ENCODE data around the gene CRIM1.

Gene CRIM1

DNA sequence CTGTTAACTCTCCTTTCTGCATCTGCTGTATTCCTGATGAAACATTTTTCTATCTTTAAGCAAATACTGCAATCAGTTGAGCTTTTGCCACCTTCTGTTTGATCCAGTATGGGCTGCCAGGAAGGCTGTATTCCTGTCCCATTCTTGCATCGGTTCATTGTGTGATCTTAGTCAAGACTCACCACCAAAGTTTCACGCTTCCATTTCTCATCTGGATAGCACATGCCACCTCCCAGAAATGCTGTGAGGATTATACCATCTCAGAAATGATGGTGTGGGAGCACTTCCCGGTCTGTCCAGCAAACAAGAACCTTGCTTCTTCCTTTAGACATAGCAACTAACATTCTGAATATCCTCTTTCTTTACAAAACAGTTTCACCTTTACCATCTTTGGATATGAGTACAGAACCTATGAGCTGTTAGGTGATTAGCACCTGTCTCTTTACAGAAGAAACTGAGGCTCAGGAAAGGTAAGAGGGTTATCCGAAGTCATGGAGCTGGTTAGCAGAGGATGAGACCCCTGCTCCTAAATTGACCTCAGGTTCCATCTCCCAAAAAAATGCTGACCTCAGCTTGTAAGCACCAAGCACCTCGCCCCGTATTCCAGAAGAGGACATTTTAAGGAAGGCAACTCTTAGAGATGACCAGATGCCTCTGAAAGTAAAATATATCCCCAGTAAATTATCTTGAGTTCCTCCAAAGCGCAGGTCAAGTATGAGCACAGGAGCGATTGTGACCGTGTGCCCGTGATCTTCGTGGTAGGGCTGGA, 185.6 kb downstream of the CRIM1 start:
- FAIRE-seq (no peak), DNase-seq (ENCODE audit: insufficient read length, low spot score) (no peak)

DNA sequence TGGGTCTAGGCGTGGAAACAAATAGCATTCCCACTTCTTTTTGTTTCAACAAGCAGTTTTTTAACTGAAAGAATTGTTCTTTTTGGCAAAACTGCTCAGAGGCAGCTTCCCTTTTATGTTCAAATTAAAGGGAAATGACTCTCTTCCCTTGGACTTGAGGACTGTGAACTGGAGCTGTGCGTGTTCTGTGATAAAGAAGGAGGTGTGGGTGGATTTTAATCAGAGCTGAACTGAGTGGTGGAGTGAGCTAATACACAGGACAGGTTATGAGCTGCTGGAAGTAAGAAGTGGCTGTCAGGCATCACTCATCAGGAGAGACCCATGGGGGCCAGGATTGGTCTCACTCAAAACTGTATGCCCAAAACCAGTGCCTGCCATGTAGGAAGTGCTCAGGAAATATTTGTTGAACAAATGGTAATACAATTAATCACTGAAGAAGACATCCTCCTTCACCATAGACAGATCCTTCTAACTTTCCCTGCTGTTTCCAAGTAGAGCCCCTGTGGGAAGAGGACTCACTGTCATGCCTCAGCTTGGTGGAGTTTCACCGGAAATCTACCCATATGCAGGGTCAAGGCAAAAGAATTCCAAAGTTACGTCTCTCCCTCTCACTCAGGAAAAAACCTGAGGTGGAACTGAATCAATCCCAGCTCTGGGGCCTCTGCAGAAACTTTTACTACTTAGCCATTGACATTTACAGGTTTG, 186.5 kb downstream of the CRIM1 start:
- FAIRE-seq = no peak

DNA sequence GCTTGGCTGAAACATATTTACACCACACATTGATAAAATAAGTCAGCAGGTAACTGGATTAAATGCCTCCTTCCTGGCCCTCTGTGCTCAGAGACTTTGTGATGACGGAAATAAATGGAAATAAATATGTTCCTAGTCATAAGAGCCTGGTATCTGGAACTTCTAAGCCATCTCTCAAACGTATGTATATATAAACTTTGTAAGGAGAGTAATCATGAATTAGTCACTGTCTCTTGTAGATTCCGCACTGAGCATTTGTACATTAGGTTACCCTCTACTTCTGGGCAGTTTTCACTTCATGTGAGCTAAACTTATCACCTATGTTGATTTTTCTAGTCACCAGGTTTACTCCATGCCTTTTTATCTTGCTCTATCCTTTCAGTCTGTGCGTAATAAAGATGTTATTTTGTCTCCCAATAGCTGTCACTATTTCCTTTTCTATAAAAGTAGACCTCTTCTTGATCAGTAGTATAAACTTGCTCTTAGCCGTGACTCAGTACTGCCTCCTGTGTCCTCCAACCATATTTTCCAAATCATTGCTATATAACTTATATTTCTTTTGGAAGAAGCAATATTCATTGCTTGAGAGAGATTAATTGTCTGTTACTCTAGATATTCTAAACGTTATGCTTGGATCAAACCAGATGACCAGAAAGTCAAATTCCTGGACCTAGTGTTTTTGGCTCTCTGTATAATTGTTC, 189.2 kb downstream of the CRIM1 start:
- FAIRE-seq (no peak), DNase-seq (ENCODE audit: insufficient read length, low spot score) (no peak)

More for the DNA sequence above, 186.5 kb downstream of the CRIM1 start:
- no peak for DNase-seq (ENCODE audit: insufficient read length, low spot score)

GRCh38 chr2:36545871-36546416, 190.4 kb downstream of the CRIM1 start:
- FAIRE-seq (no peak), DNase-seq (ENCODE audit: insufficient read length, low spot score) (no peak)

- FAIRE-seq (peak; percentile 46), DNase-seq (ENCODE audit: insufficient read length, low spot score) (no peak)
These were observed 192.3 kb downstream of the CRIM1 start for GRCh38 chr2:36547906-36548305.

- DNase-seq (ENCODE audit: insufficient read length, low spot score) = no peak
- FAIRE-seq = no peak
These were observed 193.6 kb downstream of the CRIM1 start for GRCh38 chr2:36549165-36549574.

GRCh38 chr2:36550006-36550405, 194.4 kb downstream of the CRIM1 start:
- no peak for DNase-seq (ENCODE audit: insufficient read length, low spot score)
- FAIRE-seq = no peak

- DNase-seq (ENCODE audit: insufficient read length, low spot score) (no peak), FAIRE-seq (no peak)
These were observed 198.1 kb downstream of the CRIM1 start for GRCh38 chr2:36553683-36554082.

- FAIRE-seq (no peak), DNase-seq (ENCODE audit: insufficient read length, low spot score) (no peak)
These were observed 199.0 kb downstream of the CRIM1 start for GRCh38 chr2:36554531-36554930.

- no peak for DNase-seq (ENCODE audit: insufficient read length, low spot score)
- no peak for FAIRE-seq
These were observed 200.2 kb downstream of the CRIM1 start for GRCh38 chr2:36555789-36556188.

DNA sequence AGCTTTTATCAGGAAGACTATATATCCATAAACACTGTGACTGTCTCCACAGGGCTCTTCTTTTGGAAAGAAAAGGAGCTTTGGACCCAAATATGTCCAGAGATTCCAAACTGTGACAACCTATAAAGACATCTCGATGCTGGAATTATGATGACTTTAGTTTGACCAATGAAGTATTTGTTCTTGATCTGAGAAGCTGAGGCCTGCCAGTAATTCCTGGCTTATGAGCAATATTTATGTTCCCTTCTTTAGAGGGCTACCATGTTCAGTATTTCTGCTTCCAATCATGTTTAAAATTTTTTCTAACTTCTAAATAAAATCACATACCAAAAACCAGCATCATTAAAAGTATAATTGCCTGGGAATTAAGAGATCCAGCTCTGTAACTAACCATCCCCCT, 201.3 kb downstream of the CRIM1 start:
- DNase-seq (ENCODE audit: insufficient read length, low spot score) (no peak), FAIRE-seq (no peak)

DNA sequence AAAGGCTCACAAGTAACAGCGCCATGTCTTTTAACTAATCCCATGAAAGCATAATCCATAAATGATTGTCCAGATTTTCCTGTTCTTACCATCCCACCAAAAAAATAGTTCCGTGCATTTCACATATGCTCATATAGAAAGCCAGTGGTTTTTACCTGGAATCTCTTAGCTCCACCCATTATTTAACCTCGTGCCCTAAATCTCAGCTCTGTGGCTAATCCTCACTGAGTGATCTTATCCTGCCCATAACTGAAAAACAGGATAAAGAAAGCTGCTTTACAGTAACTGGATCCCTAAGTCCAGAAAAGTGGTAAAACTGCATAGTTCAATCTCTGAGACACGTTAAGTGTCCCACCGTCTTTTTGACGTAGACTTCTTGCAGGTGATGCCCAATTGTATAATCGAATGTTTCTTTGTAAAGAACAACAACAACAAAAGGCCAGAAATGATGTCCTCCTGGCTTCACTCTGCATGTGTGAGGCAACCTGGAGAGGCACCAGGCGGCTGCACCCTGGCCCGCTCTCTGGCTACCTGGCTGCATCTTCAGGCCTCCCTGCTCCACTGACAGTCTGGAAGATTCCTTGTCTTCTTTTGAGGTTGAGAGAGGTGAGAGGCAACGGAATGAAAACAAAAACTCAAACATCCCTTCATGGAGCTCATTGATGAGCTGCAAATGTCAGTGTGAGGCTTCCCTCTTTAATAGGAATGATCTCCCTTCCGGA, 203.8 kb downstream of the CRIM1 start:
- no peak for DNase-seq (ENCODE audit: insufficient read length, low spot score)
- FAIRE-seq = peak; percentile 60

DNA sequence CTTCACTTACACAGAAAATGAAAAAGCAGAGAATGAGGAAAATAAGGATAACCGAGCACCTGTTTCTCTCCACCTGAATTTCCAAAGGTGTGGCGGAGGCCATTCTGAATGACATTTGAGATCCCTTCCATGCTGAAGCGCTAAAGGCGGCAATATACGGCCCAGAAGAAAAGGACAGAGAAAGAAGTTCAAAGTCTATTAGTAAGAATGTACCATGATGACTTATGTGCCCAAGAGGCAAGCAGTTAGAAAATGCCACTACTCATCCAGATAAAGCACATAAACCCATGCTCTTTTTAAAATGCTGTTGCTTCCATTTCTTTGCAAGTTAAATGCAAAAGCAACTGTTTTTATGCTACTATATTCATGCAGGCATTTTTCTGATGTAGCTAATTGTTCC, 205.1 kb downstream of the CRIM1 start:
- FAIRE-seq (no peak), DNase-seq (ENCODE audit: insufficient read length, low spot score) (no peak)

- peak; percentile 78 for DNase-seq (ENCODE audit: insufficient read length, low spot score)
- FAIRE-seq = peak; percentile 52
These were observed 205.8 kb downstream of the CRIM1 start for GRCh38 chr2:36561237-36561944.

DNA sequence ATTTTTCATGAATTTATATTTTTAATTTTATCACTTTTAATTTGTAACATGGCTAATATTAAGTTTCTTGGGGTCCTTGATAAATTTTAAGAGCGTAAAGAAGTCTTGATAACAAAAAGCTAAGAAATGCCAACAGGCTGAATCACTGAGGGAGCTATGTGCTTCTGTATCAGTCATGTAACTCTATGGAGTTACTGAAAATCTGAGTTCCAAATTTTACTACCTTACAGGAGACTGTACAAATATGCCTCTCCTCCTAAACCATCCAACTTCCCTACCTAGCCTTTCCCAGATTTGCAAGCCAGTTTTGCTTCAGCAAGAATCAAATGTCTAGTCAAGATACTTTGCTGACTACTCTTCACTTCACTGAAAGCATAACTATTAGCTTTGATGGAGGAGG, 206.7 kb downstream of the CRIM1 start:
- FAIRE-seq (no peak), DNase-seq (ENCODE audit: insufficient read length, low spot score) (no peak)

GRCh38 chr2:36562973-36563532, 207.5 kb downstream of the CRIM1 start:
- FAIRE-seq (peak; percentile 60), DNase-seq (ENCODE audit: insufficient read length, low spot score) (no peak)

GRCh38 chr2:36564377-36564930, 208.9 kb downstream of the CRIM1 start:
- DNase-seq (ENCODE audit: insufficient read length, low spot score) = no peak
- FAIRE-seq = peak; percentile 63

DNA sequence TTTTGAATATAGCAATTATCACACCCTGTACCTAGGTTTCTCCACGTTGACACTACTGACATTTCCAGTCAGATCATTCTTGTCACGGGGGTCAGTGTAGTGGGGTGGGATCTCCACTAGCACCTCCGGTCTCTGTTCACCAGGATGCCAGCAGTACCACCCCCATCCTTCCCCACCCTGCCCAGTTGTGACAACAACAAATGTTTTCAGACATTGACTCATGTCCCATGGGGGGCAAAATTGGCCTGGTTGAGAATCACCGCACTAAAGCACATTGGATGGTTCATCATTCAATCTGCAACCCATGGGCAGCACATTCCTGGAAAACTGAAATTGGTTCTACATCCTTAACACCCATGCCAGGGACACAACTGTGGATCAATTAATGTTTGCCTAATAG, 210.1 kb downstream of the CRIM1 start:
- peak; percentile 66 for FAIRE-seq
- DNase-seq (ENCODE audit: insufficient read length, low spot score) = no peak

GRCh38 chr2:36566887-36567286, 211.3 kb downstream of the CRIM1 start:
- no peak for FAIRE-seq

More at GRCh38 chr2:36566887-36567286, 211.3 kb downstream of the CRIM1 start:
- no peak for DNase-seq (ENCODE audit: insufficient read length, low spot score)
